Measurements from ENCODE around the gene CD1E.
"Not testable (repeated sequence)": the region's sequence is repeated elsewhere in the genome, so short reads cannot be mapped to it uniquely, and the experiment has no call there.

Gene CD1E

DNA sequence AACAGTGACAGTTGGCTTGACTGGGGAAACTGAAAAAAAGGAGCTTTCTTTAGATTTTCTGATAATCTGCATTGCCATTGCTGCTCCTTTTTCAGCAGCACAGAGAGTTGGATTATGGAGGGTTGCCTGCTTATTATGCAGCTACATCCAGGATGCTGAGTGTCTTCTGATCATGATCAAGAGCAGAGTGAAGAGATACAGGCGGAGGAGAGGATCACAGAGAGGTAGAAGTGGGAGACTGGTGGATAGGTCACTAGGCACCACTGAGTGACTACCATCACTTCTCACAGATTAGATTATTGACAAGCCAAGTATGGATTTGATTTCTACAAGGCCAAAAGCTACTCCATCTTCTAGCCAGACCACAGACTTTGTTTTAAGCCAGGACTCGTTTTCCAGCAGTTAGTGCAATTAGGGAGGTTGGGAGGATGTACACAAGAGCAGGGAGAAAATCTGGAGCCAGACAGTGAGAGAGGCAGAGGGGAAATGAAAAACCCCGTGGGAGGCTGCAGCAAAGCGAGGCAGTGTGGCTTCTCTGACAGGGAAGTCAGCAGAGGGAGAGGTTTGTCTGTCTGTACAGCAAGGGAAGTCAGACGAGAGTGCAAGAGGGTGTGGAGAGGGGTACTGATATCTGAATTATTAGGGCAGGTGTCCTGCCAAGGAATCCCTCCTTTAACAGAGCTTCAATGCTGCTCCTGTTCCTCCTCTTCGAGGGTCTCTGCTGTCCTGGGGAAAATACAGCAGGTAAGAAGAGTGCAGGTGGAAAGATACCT, at the start of gene CD1E:
CD1E (plus strand) TSS at position 592 of the 773 bp plus-strand sequence; CDS start at position 687, 95 bp downstream.
- DNase-seq: no peak

DNA sequence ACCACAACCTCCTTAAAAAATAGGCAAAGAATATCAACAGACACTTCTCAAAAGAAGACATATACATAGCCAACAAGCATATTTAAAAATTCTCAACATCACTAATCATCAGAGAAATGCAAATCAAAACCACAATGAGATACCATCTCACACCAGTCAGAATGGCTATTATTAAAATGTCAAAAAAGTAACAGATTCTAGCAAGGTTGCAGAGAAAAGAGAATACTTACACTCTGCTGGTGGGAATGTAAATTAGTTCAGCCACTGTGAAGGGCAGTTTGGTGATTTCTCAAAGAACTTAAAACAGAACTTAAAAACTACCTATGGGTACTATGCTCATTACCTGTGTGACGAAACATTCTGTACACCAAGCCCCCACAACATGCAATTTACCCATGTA, 43.1 kb upstream of the CD1E start:
- no peak for DNase-seq

DNA sequence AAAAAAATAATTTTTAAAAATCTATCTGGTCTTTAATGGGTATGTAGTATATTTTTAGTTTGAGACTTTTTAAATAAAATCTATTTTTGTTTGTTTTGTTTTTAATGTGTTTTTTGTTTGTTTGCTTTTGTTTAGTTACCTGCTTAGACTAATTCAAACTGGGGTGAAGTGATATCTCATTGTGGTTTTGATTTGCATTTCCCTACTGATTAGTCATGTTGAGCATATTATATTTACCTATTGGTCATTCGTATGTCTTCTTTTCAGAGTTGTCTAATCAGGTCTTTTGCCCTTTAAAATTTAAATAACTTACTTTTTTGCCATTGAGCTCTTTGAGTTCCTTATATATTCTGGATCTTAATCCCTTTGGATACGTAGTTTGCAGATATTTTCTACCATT, 42.6 kb upstream of the CD1E start:
- DNase-seq: no peak

DNA sequence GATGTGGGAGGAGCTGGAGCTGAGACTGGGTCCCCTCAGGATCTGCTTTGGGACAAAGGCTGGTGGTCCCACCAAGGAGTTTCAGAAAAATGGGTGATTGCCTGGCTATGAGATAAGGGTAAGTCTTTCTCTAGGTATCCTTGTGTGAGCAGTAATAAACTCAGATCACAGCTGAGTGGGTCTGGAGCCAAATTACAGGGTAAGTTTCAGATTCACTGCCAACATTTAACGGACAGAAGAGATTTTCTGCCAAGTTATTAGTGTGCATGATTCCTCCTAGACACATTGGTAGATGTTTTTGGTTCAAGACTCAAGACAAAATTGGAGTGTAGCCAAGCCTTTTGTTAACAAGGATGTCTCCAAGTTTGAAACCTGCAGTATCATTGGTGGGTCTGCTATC, 29.8 kb upstream of the CD1E start:
- no peak for DNase-seq

DNA sequence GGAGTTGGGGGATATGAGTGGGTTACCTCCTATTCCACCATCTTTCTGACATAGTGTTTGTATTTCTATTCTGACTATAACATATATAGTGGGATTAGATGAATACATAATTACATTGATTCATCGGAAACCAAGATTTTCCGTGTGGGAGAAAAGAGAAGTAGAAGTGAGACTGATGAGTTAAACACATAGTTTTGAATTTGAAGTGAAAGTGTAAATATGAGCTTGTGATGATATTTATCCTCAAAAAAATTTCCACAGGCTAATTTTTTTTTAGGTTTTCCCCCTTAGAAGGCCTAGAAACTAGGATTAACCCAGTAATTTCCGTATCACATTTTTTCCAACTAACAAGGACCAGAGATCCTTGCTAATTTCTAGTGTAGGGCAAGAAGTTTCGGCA, 29.3 kb upstream of the CD1E start:
- DNase-seq: no peak

DNA sequence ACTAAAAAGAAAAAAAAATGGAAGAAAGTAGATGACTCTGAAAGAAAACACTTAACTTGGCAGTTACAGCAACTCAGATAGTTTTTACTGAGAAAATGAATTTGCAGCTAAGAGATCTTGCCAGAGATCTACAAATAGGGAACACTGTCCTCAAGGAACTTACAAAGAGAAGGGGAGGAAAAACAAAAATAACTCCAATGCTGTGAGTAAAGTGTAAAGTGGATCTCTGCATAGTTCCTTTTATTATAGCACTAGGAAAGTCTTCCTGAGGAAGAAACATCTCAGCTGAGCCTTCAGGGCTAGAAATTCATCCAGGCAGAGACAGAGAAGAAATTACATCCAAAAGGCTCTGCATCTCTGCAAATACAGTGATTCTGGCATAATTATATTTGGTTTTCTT, 26.2 kb upstream of the CD1E start:
- DNase-seq: no peak

DNA sequence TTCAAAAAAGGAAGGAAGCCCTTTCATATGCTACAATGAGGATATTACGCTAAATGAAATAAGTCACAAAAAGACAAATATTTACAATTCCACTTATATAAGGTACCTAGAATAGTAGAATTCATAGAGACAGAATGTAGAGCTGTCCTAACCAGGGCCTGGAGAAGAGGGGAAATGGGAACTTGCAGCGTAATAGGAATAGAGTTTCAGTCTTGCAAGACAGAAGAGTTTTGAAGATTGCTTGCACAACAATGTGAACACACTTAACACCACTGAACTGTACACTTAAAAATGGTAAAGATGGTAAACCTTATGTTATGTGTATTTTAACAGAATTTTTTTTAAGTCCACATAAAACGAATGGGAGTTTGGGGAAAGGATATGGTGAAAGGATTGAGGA, 25.3 kb upstream of the CD1E start:
- no peak for DNase-seq

DNA sequence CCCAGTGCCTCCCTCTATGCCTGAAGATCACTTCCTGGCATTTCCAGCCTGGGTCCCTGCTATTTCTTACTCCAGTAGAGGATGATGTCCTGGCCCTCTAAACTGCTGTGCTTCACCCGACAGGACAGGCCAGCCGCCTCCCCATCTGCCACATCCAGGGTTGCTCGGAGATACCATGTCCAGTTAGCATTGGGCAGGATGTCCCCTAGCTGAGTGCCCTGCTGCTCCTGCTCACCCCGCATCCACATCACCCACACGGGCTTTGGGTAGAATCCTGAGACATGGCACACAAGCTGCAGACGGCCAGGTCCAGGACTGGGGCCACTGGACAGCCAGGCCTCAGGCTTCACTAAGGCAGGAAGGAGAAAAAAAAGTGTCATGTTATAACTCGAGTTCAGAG, 24.4 kb upstream of the CD1E start:
- no peak for DNase-seq

DNA sequence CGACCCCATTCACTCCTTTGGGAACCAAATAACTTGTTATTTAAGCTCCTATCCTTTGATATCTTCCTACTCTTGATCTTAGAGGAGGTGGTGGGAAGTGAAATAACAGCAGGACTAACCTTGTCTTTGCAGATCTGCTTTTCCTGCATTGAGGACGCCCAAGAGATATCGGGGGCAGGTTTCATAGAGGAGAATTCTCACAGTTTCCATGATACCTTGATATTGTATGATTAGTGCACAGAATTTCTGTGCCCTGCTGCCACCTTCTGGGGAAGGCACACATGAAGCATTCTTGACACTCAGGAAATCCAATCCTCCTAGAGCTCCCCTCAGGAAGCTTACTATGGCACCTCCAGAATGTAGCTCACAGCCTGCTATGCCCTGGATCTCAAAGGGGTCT, 24.0 kb upstream of the CD1E start:
- no peak for DNase-seq

DNA sequence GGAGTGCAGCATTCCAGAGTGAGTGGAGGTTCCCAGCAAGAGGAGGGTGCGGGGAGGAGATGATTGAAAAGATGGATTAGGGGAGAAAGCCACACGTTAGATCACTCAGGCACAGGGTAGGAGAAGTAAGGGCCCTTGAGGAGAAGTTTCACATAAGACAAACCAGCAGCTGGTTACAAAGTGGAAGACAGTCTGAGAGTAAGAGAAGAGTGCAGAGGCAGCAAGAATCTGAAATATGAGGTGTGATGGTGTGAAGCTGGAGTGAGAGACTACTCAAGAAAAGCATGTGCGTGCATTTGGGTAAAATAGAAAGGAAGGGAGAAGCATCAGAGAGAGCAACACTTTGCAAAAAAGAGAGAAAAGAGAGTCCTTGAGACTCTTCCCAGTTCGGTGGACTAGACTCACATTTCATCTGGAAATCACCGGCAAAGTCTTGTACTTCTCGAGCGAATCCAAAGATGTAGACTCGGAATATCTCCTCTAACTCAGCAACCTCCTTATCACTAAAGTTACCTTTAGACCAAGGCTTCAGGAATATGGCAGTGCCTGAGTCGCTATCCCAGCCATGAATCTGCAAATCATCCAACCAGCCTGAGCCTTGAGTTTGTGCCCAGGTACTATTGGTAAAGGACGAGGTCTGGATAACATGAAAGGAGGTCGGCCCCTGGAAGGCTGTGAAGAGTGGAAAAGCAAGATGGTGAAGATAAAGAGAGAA, 23.1 kb upstream of the CD1E start:
- DNase-seq: no peak

DNA sequence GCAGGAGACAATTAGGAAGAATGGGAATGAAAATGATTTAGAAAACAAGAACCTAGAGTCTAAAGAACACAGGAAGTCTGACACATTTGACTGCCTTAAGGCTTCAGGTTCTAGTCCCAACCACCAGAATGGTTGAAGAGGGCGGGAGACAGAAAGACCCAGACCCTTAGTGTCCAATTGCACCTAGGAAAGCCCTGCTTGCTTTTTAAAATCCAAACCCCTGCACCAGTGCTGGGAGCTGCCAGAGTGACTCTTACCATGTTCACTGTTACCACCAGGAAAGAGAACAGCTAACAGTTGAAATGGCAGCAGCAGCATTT, 22.6 kb upstream of the CD1E start:
- DNase-seq: no peak

DNA sequence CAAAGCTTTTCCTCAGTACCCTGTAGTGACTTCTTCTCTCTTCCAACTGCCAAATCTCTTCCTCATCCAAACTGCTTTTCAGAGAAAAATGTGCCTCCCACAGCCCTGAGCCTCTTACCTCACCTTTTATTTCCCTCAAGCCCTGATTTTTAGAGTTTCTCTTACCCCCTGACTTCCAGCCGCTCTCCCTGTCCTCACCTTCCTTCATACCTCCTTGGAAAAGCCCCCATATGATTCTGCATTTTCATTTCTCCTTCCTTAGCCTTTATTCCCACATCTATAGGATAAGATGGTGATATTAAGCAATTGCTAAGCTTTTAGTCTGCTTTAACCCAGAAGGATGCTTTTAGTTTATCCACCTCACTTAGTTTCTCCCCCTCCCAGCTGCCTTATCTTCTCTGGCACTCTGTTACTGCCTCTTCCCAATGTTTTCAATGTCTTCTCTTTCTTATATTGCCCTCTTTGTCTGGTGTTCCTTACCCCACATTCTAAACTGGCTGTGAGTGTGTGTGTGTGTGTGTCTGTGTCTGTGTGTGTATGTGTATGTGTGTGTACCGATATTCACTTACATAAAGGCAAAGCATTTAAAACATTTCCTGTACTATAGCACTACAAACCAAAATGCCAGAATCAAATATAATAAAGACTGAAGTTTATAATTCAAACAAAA, 22.1 kb upstream of the CD1E start, which contains the start of gene CD1B:
CD1B (minus strand) TSS at position 51 of the 670 bp plus-strand sequence. CDS start 108 bp downstream, outside the sequence.
- DNase-seq: no peak

DNA sequence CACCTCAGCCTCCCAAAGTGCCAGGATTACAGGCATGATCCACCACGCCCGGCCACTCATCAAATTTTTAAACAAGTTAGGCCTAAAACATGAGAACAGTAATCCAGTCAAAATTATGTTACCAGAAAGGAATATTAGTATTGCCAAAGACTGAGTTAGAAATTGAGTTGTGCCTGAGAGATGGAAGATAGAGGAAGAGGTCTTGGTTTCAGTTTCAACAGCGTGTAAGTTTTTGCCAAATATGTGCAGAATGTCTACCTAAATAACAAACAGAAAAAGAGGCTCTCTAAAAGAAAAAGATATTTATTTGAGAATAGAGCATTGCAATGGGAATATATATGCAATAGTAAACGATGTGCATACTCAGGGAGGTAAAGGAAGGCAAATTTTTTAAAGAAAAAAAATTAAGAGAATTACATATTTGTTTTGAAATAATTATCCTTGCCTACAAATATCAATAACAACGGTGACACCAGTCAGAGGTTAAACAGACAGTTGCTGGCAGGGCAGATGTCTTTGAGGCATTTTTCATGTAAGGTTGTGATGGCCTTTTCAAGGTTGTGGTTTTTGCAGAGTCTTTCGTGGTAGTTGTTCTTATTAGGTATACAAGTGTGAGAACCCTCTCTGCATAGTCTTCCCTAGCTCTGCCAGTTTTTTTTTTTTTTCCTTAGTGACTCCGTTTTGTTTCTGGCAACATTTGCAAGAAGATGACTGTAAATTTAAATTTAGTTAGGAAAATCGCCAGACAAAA, 20.1 kb upstream of the CD1E start:
- no peak for DNase-seq

DNA sequence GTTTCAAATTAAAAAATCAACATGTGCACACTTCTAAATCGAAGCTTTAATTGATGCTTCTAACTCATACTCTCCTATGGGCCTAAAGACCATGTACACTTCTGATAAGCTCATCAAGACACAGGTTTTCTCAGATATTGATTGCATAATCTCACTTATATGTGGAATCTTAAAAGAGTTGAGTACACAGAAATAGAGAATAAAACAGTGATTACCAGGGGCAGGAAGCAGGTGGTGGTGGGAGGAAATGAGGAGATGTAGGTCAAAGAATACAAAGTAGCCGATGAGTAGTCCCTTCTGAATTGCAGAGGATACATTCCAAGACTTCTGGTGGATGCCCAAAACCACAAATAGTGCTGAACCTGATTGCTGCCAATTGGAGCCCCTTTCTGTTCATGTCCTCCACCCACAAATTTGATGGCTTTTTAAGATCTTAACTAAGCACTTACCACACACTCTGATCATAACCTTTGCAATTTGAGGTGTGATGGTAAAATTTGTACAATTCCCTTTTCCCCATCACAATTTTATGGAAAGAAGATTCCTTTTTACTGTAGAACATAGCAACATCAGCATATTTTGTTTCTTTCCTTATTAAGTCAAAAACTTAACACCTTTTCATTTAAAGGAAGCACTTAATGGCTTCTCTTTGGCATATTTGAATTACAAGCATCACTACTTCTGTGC, 19.0 kb upstream of the CD1E start:
- no peak for DNase-seq

DNA sequence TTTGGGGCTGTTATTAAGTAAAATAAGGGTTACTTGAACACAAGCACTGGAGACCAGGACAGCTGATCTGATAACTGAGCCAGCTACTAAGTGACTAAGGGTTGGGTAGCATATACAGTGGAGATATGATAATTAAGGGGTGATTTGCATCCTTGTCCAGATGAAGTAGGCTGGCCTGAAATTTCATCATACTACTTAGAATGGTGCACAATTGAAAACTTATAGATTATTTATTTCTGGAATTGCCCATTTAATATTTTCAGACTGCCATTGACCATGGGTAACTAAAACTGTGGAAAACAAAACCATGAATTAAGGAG, 18.5 kb upstream of the CD1E start:
- no peak for DNase-seq

DNA sequence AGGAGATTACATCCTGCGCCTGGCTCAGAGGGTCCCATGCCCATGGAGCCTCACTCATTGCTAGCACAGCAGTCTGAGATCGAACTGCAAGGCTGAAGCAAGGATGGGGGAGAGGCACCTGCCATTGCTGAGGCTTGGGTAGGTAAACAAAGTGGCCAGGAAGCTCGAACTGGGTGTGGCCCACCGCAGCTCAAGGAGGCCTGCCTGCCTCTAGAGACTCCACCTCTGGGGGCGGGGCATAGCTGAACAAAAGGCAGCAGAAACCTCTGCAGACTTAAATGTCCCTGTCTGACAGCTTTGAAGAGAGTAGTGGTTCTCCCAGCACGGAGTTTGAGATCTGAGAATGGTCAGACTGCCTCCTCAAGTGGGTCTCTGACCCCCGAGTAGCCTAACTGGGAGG, 17.3 kb upstream of the CD1E start:
- DNase-seq: not testable (repeated sequence)

DNA sequence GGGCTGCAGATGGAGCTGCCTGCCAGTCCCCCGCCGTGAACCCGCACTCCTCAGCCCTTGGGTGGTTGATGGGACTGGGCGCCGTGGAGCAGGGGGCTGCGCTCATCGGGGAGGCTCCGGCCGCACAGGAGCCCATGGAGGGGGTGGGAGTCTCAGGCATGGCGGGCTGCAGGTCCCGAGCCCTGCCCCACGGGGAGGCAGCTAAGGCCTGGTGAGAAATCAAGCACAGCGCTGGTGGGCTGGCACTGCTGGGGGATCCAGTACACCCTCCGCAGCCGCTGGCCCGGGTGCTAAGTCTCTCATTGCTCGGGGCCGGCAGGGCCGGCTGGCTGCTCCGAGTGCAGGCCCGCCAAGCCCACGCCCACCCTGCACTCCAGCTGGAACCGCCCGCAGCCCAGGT, 4.7 kb upstream of the CD1E start:
- DNase-seq: not testable (repeated sequence)

DNA sequence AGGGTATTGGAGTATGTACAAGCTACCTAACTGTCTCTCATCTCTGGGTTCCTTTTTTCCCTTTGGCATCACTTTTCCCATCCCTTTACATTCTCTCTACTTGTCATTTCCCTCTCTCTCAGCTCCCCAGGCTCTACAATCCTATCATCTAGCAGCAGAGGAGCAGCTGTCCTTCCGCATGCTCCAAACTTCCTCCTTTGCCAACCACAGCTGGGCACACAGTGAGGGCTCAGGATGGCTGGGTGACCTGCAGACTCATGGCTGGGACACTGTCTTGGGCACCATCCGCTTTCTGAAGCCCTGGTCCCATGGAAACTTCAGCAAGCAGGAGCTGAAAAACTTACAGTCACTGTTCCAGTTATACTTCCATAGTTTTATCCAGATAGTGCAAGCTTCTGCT, 561 bp downstream of the CD1E start:
- no peak for DNase-seq

DNA sequence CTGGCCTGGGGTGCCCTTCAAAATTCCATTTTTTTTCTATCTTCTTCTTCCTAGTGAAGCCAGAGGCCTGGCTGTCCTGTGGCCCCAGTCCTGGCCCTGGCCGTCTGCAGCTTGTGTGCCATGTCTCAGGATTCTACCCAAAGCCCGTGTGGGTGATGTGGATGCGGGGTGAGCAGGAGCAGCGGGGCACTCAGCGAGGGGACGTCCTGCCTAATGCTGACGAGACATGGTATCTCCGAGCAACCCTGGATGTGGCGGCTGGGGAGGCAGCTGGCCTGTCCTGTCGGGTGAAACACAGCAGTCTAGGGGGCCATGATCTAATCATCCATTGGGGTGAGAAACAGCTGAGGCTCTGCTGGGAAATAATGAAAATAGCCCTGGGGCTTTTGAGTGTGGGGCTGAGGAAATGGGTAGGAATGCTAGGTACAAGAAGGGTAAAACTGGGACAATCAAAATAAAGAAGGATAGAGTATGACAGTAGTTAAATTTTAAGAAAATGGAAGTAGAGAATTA, 2.1 kb downstream of the CD1E start:
- DNase-seq: no peak

DNA sequence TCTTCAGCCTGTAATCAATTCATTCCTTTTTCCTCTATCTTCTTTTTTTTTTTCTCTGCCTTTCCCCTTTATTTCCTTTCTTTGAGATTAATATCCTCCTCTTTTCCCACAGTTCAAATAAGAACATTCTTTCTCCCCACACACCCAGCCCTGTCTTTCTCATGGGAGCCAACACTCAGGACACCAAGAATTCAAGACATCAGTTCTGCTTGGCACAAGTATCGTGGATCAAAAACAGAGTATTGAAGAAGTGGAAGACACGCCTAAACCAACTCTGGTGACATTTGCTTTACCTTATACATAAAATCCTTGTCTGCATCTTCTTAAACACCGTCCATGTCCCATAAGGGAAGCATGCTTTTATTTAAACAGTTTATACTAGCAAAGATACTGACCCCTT, 2.9 kb downstream of the CD1E start:
- DNase-seq: no peak

DNA sequence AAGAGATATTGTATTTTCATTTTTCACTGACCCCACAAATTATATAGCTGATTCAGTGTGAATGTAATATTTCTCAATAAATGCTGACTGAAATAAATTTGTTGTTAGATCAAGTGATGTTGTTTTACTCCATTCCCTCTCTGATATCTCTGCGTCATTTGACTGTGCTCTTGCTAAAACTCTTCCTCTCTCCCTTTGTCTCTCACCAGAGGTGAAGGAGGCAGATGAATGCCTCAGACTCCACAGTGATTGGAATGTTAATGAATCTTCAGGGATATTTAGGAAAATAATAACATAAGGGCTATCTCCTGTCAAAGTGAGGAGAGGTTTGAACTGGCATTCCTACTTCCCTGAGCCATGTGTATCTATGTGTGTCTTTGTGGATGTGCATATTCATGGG, 3.7 kb downstream of the CD1E start:
- no peak for DNase-seq

DNA sequence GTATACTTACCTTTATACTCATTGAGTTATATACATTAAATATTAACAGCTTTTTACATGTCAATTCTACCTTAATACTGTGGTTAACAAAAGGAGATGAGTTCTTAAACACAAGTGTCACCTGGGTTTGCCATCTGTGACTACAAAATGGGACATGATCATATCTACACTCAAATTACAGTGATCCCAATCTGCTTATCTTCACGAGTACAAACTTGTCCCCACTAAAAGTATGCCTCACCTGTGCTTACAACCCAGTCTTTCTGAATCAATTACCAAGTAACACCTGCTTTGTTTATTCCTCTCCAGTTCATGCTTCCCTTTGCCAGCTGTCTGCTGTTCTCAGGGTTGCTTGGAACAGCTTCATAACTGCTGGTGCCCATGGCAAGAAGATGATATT, 8.8 kb downstream of the CD1E start:
- DNase-seq: peak; percentile 17

DNA sequence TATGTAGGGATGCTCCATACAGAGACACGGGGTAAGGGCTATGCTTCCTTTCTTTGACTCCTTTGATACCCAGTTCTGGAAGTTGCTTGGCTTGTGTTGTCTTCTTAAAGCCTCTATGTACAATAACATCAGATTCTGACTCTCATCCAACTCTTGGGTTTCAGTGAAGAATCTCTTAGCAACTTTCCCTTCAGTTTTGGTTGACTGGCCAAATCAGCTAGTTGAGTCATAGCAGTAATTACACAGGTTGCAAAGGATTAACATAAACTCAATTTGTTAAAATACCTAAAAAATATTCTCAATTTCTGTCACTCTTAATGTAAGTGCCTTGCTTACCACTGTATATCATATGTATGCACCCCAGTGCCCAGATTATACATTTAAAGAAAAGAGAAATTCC, 9.2 kb downstream of the CD1E start:
- no peak for DNase-seq

Measured in DMS153 (cell line).